ENCODE results near the gene NGFR.
A peak's percentile ranks its signal among the peaks of the same experiment; 100 is the strongest.
"Not testable (repeated sequence)": the region's sequence is repeated elsewhere in the genome, so short reads cannot be mapped to it uniquely, and the experiment has no call there.

NGFR gene

DNA sequence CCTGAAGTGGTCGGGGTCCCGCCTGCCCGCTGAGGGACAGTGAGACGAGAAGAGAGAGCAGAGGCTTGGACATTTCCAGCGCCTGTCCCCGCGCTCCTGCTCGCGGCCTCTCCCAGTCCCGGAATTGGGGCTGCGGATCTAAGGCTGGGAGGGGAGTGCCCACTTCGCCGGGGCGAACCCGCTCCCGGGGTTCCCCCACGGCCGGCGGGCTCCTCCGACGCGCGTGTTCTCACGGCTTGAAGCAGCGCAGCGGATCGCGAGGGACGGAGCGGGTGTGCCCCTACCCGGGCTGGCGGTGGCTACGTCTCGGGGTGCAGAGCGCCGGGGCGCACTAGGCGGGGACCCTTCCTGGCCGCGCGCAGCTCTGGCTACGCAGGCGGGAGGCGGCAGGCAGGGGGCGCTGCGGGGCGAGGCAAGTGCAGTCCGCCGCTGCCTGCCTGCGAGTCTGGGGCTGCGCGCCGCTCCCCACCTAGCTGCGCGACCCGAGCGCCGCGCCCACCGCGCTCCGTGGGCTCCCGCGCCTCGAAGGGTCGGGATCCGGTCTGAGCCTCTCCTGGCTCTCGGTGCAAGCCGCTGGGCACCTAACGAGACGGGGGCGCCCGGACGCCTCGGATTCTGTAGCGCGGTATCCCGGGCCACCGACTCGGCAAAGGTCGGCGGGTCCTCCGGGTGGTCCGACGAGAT, 1.2 kb downstream of the NGFR start:
- peak; percentile 73 for DNase-seq (ENCODE audit: low spot score)

DNA sequence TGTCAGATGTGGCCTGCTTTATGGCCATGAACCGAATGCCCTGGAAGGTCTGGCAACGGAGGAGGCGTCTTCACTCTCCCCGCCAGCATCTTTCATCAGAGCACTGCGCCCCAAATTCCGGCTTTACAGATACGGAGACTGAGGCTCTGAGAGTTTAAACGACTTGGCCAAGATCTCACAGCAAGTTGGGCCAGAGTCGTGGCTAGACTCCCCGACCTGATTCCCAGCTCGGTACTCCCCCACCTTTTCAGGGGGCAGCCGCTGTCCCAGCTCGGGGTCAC, 1.7 kb downstream of the NGFR start:
- no peak for DNase-seq (ENCODE audit: low spot score)

DNA sequence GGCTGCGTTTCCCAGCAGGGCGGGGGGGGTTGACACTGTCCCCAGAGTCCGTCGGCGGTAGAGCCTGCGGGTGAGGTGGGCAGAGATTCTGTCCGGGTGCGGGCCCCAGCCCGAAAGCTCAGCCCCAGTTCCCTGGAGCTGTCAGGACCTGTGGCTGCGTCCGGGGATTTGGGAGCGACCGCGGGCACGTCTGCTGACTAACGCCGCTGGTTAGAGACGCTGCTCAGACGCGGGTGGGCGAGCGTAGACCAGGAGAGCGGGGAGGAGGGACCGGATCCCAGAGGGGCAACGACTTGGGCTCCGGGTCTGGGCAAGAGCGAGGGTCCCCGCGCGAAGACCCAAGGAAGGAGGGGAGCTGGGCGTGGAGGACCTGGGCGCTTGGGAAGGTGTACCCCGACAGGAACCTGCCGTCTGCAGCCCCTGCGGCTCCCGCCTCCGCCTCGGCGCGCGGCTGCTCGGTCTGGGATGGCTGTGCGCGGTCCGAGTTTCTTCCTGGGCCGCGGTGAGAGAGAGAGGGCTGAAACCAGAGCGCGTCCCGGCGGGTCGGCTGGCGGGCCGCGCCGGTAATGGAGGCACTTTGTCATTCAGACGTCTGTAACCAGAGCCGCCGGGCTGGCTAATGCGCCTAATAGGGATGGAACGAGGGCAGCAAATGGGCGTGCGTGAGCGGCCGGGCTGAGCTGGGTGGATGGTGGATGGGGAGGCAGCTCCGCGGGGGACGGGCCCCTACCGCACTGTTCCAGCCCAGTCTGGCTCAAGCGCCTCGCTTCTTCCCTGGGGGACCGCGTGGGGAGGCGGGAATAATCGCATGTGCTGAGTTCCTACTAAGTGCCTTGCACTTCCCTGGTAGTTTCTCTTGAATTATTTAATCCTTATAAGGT, 2.3 kb downstream of the NGFR start:
- peak; percentile 31 for DNase-seq (ENCODE audit: low spot score)

DNA sequence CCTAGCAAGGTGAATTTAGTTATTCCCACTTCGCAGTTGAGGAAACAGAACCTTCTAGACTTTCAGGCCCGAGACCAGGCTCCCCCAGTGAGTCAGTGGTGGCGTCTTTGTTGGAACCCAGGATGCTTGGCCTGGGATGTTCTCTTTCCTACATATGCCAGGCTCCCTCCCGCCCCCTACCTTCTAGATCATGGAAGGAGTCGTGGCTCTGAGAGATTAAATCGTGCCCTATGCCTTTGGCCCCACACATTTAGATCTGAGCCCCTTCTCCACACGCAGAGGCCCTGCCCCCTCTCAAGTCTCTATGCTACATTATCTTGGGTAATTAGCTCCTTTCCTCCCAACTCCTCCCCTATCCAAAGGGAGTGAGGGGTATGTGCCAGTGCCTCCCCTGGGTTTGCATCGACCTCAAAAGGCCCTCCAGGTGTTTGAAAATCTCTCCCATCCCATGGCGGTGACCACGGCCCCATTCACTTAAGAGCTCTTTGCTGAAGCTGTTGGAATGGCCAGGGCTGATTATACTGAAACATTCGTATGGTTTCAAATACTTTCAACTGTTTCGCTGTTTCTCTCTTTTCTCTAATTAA, 3.0 kb downstream of the NGFR start:
- DNase-seq (ENCODE audit: low spot score): no peak

DNA sequence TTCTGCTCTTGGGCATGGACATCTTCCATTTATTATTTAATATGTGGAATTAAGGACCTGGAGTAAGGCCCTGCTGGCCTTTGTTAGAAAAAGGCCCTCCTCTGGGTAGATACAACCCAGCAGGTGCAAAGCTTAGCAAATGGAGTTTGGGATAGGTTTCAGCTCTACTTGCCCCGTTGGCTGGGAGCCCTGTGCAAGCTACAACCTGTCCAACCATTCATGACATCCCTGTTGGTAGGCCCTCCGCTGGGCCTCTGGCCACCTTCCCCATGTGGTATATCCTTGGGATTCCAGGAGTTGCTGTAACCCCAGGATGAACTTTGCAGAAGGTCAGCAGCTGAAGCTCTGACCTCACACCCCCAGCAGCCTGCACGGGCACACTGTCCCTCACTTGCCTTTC, 6.4 kb downstream of the NGFR start:
- DNase-seq (ENCODE audit: low spot score): no peak

DNA sequence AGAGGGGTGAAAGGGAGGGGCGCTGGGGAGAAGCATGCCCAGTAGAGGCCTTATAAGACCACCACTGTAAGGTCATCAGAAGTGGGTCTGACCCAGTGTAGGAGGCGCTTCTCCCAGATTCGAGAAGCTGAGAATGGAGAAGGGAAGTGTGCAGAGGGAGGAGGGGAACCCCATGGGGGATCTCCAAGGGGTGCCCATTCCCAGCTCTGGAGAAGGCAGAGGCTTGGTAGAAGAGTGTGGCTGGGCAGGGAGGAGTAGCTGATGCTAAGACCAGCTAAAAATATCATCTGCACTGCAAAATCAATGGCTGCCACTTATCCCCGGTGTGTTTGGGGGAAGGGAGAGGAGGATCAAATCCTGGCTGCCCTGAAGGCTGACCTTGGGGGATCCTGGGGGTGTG, 7.2 kb downstream of the NGFR start:
- no peak for DNase-seq (ENCODE audit: low spot score)

DNA sequence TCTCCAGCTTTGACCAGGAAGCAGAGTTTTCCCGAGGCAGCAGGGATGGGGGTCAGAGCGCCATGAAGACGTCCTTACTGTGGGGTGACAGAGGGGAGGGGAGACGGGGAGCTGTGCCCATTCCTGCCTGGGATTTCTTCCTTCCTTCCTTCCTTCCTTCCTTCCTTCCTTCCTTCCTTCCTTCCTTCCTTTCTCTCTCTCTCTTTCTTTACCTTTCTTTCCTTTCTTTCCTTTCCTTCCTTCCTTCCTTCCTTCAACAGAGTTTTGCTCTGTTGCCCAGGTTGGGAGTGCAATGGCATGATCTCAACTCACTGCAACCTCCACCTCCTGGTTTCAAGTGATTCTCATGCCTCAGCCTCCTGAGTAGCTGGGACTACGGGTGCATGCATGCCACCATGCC, 7.6 kb downstream of the NGFR start:
- DNase-seq (ENCODE audit: low spot score): not testable (repeated sequence)

DNA sequence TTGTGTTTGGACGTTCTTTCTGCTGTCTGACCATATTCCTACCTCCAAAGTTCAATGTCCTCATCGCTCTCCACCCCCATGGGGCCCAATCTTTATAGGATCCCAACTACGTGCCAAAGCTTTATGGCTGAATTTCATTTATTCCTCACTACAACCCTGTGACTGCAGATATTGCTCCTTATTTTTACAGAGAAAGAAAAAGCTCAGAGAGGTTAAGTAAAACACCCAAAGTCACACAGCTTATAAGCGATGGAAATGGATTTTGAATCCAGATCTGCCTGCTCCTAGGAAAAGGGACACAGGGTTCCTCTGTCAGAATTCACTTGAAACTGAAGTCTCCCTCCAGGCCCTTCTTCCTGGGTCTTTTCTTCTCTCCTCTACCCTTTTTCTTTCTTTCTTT, 9.3 kb downstream of the NGFR start:
- DNase-seq (ENCODE audit: low spot score): no peak

DNA sequence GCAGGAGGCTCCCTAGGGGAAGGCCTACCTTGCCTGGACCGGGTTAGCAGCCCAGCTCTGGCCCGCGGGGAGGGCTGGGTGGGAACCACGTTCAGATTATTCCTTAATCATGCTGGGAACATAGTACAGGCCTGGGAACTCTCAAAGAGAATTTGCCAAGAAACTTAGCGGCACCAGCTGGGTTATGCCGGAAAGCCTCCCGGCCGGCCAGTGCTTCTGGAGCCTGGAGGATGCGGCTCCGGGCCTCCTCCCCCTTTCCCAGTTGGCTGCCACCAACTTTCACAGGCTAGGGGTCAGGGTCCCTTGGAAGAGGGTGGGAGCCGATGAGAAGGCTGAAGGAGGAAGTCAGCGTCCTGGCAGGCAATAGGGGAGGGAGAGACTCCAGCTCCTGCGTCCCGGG, 10.8 kb downstream of the NGFR start:
- DNase-seq (ENCODE audit: low spot score): no peak

DNA sequence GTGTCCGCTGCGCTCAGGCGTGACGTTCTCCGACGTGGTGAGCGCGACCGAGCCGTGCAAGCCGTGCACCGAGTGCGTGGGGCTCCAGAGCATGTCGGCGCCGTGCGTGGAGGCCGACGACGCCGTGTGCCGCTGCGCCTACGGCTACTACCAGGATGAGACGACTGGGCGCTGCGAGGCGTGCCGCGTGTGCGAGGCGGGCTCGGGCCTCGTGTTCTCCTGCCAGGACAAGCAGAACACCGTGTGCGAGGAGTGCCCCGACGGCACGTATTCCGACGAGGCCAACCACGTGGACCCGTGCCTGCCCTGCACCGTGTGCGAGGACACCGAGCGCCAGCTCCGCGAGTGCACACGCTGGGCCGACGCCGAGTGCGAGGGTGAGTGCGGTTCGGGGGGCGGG, 11.2 kb downstream of the NGFR start:
- DNase-seq (ENCODE audit: low spot score): no peak

DNA sequence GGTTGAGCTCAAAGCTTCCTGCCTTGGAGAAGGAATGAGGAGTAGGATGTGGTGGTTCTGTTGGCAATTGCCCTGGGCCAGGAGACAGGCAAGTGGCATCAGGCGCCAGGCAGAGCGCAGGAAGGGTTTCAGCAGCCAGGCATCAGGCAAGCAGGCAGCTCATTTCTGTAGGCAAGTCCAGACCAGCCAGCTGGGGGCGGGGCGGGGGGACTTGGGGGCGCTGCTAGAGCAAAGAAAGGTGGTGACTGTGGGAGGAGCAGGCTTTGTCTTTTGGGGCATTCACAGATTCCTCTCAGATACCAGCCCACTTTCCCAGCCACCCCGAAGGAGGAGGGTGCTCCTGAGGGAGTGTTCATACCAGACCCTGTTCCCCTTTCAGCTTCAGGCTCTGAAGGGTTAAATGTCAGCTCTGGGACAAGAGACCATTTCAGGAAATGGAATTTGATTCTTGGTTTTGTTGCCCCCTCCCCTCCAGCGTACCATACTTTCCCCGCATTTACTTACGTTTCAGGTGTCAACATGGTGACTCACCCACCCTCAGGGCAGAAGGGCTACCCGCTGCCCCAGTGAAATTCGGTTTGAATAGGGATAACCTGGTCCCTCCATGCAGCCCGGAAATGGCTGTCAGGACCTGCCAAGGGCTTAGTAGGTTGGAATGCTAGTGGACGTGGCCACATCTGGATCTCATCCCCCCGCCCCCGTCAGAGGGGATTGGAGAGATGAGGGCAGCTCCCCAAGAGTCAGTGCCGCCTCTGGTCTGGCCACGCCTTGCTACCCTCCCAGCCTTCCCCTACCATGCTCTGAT, 13.2 kb downstream of the NGFR start:
- DNase-seq (ENCODE audit: low spot score): peak; percentile 41

DNA sequence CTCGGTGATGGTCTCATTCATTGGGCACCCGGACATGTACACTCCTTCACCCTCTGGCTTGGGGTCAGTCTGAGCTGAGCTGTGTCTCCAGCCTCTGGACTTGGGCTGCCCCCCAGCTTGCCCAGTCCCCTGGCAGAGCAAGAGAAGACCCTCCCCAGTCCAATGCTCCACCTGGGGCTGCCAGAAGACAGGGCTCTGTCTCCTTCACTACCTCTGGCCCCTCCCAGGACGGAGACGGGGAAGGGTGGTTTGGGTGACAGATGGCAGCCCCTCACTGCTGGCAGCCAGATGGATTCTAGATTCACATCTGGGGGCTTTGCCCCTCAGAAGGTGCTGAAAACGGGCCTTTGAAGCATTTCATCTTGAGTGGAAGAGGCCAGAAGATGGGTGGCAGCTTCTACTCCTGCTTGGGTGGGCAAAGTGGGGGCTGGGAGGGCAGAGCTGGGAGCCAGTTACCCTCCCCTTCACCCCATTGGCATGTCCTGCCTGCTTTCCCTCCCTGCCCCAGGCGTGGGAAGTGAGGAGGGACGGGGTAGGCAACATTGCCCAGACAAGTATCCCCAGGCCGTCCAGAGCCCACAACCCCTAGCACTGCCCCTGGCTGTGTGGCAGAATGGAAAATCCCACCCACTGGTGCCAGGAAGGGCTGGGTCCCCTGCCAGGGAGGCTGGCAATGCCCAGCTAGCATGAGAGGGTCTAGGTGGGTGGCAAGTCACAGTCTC, 13.9 kb downstream of the NGFR start:
- DNase-seq (ENCODE audit: low spot score): no peak

DNA sequence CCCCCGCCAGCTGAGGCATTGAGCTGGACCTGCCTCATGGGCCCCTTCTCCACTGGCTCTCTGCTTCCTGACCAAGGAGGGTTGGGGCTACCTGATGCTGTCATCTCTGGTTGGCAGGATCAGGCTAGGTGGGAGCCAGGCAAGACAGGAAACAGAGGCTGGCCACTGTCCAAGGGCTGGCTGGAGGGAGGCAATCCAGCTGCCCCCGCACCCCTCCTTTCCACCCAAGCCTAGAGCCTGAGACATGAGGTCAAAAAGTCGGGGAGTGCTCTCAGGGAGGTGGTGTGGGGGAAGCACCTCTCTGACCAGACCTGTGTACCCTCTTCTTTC, 14.5 kb downstream of the NGFR start:
- DNase-seq (ENCODE audit: low spot score): no peak

DNA sequence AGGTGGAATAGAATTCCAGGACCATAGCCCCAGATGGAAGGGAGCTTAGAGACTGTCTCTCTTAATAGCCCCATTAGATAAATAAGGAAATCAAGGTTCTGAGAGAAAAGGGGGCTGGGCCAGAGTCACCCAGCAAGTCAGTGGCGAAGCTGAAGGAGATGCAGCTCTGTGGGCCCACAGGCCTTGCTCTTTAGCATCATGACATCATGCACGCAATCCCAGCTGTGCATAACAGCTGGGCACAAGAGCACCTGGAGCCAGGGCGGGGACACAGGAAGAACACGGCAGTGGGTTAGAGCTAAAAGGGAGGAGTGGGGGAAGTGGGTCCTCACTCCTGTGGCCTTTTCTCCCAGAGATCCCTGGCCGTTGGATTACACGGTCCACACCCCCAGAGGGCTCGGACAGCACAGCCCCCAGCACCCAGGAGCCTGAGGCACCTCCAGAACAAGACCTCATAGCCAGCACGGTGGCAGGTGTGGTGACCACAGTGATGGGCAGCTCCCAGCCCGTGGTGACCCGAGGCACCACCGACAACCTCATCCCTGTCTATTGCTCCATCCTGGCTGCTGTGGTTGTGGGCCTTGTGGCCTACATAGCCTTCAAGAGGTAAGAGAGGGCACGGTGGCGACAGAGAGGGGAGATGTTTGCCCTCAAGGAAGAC, 15.1 kb downstream of the NGFR start:
- DNase-seq (ENCODE audit: low spot score): no peak

DNA sequence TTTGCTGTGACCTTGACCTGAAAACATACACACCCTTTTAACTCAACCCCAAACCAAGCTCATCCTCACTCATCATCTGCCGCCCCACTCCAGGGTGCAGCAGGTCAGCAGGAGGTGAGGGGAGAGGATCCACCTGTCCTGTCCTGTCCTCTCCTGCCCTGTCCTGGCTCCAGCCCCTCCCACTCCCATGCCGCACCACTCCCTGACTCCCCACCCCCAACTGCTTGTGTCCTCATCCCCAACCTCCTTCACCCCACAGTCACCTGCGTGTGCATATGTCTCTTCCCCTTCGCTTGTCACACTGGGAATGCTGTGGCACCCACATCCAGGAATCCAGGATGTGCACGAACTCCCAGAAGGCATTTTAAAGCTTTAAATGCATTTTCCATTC, 15.6 kb downstream of the NGFR start:
- DNase-seq (ENCODE audit: low spot score): no peak

DNA sequence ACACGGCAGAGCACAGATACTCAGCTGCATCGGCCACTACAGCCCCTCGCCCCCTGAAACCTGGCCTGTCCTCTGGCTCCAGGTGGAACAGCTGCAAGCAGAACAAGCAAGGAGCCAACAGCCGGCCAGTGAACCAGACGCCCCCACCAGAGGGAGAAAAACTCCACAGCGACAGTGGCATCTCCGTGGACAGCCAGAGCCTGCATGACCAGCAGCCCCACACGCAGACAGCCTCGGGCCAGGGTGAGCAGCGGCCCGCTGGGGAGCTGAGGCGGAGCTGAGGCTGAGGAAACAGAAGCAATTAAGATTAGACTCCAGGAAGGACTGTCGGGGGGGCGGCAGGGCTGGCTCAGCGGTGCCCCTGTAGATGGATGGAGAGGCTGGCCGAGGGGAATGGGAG, 16.7 kb downstream of the NGFR start:
- no peak for DNase-seq (ENCODE audit: low spot score)

DNA sequence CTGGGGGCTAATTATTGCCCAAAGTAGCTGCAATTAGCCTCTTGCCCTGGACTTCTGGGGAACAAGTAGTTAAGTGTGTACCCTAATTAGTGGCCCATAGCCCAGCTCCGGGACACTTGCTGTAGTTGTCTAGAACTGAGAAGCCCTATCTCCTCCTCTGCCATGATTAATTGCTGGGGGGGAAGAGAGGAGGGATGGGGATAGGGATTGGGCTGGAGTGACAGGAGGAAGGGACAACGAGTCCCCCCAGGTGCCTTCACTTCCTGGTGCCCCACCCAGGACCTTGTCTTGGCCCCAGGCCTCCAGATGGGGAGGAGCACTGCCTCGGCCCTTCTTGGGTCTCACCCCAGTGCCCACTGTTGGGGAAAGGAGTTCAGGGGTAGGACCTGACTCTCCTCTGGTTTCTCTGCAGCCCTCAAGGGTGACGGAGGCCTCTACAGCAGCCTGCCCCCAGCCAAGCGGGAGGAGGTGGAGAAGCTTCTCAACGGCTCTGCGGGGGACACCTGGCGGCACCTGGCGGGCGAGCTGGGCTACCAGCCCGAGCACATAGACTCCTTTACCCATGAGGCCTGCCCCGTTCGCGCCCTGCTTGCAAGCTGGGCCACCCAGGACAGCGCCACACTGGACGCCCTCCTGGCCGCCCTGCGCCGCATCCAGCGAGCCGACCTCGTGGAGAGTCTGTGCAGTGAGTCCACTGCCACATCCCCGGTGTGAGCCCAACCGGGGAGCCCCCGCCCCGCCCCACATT, 17.4 kb downstream of the NGFR start:
- DNase-seq (ENCODE audit: low spot score): no peak

DNA sequence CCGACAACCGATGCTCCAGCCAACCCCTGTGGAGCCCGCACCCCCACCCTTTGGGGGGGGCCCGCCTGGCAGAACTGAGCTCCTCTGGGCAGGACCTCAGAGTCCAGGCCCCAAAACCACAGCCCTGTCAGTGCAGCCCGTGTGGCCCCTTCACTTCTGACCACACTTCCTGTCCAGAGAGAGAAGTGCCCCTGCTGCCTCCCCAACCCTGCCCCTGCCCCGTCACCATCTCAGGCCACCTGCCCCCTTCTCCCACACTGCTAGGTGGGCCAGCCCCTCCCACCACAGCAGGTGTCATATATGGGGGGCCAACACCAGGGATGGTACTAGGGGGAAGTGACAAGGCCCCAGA, 17.9 kb downstream of the NGFR start:
- no peak for DNase-seq (ENCODE audit: low spot score)

DNA sequence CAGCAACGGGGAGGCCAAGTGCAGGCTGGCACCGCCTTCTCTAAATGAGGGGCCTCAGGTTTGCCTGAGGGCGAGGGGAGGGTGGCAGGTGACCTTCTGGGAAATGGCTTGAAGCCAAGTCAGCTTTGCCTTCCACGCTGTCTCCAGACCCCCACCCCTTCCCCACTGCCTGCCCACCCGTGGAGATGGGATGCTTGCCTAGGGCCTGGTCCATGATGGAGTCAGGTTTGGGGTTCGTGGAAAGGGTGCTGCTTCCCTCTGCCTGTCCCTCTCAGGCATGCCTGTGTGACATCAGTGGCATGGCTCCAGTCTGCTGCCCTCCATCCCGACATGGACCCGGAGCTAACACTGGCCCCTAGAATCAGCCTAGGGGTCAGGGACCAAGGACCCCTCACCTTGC, 18.5 kb downstream of the NGFR start:
- DNase-seq (ENCODE audit: low spot score): no peak

DNA sequence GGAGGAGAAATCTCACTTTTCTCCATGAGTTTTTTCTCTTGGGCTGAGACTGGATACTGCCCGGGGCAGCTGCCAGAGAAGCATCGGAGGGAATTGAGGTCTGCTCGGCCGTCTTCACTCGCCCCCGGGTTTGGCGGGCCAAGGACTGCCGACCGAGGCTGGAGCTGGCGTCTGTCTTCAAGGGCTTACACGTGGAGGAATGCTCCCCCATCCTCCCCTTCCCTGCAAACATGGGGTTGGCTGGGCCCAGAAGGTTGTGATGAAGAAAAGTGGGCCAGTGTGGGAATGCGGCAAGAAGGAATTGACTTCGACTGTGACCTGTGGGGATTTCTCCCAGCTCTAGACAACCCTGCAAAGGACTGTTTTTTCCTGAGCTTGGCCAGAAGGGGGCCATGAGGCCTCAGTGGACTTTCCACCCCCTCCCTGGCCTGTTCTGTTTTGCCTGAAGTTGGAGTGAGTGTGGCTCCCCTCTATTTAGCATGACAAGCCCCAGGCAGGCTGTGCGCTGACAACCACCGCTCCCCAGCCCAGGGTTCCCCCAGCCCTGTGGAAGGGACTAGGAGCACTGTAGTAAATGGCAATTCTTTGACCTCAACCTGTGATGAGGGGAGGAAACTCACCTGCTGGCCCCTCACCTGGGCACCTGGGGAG, 19.1 kb downstream of the NGFR start:
- no peak for DNase-seq (ENCODE audit: low spot score)

All from AG08395 (cell line).